Activated CD8-positive, alpha-beta memory T cell treated with anti-CD3 and anti-CD28 coated beads for 4 hours (primary cell): Measurements from ENCODE around the gene DEXI.
A peak's percentile ranks its signal among the peaks of the same experiment; 100 is the strongest.
"Not testable (repeated sequence)": the region's sequence is repeated elsewhere in the genome, so short reads cannot be mapped to it uniquely, and the experiment has no call there.

Experiments used
- DNase-seq, 2 donors: peaks; one replicate each; pipeline ENCODE4 v3.0.0-alpha.2; 2020; ENCODE audit warnings: low read depth in 2 of 2

Gene DEXI

GRCh38 chr16:10926867-10927266 is 15.4 kb downstream of the DEXI start:
- no peak for DNase-seq

- DNase-seq, result no peak
Measured at GRCh38 chr16:10926094-10926493, 16.2 kb downstream of the DEXI start.

- DNase-seq, result not testable (repeated sequence)
Measured at GRCh38 chr16:10925285-10925684, 17.0 kb downstream of the DEXI start.

- no peak for DNase-seq
Measured at GRCh38 chr16:10923650-10924214, 18.5 kb downstream of the DEXI start.

- DNase-seq, result no peak
Measured at GRCh38 chr16:10923146-10923649, 19.1 kb downstream of the DEXI start.

- no peak for DNase-seq
Measured at GRCh38 chr16:10922328-10923145, 19.7 kb downstream of the DEXI start.

- no peak for DNase-seq
Measured at GRCh38 chr16:10921536-10922327, 20.5 kb downstream of the DEXI start.

GRCh38 chr16:10920726-10921427 is 21.4 kb downstream of the DEXI start:
- no peak for DNase-seq

- no peak for DNase-seq
Measured at GRCh38 chr16:10919003-10919351, 23.3 kb downstream of the DEXI start.

- DNase-seq, result peak; percentile 66
Measured at GRCh38 chr16:10918294-10919002, 23.8 kb downstream of the DEXI start.

- no peak for DNase-seq
Measured at GRCh38 chr16:10916534-10916933, 25.7 kb downstream of the DEXI start.

GRCh38 chr16:10911267-10911666 is 31.0 kb downstream of the DEXI start:
- no peak for DNase-seq

GRCh38 chr16:10907757-10908045 is 34.6 kb downstream of the DEXI start:
- DNase-seq, result no peak

GRCh38 chr16:10906914-10907756 is 35.1 kb downstream of the DEXI start:
- no peak for DNase-seq

- DNase-seq, result no peak
Measured at GRCh38 chr16:10906482-10906881, 35.8 kb downstream of the DEXI start.

GRCh38 chr16:10902999-10903398 is 39.3 kb downstream of the DEXI start:
- no peak for DNase-seq

GRCh38 chr16:10897134-10897533 is 45.1 kb downstream of the DEXI start:
- DNase-seq, result no peak

GRCh38 chr16:10896723-10897122 is 45.5 kb downstream of the DEXI start:
- no peak for DNase-seq

- no peak for DNase-seq
Measured at GRCh38 chr16:10896165-10896564, 46.1 kb downstream of the DEXI start.

GRCh38 chr16:10895053-10895946 is 47.0 kb downstream of the DEXI start:
- no peak for DNase-seq
